GM12892 (cell line): Measurements from ENCODE around the gene ZBTB46.

Experiments
- DNase-seq: peaks from one replicate; pipeline ENCODE4 v3.0.0; 2011; ENCODE audit not compliant: insufficient read length
- FAIRE-seq: peaks from 2 replicates; lab custom pipeline; 2011; peaks lifted over from hg19 to GRCh38; lab: Jason Lieb, UNC
- POLR2A ChIP-seq: IDR thresholded peaks from 2 replicates; pipeline ENCODE4 v1.6.1; 2011; ENCODE audit warnings: low read depth, low read length, control low read depth
- POLR2AphosphoS5 ChIP-seq: IDR thresholded peaks from 2 replicates; pipeline ENCODE4 v1.6.1; 2011; ENCODE audit warnings: low read depth, low read length, control low read depth
- TAF1 ChIP-seq: IDR thresholded peaks from 2 replicates; pipeline ENCODE4 v1.6.1; 2011; ENCODE audit warnings: low read depth, mild to moderate bottlenecking, control low read depth, low read length, borderline replicate concordance

ZBTB46 gene

GRCh38 chr20:63695424-63696305, 135.4 kb downstream of the ZBTB46 start:
- FAIRE-seq (no peak), DNase-seq (peak; percentile 22)
- TF ChIP-seq POLR2AphosphoS5 (no peak; the same call in 1 of the 2 replicates), TAF1 (no peak), POLR2A (no peak)

GRCh38 chr20:63694584-63695423, 136.3 kb downstream of the ZBTB46 start:
- TF ChIP-seq POLR2AphosphoS5 (no peak), POLR2A (no peak), TAF1 (no peak)
- FAIRE-seq = no peak
- peak; percentile 19 for DNase-seq

GRCh38 chr20:63693733-63694583, 137.1 kb downstream of the ZBTB46 start:
- FAIRE-seq (no peak), DNase-seq (no peak)
- TF ChIP-seq TAF1 (no peak), POLR2AphosphoS5 (no peak), POLR2A (no peak)
